Upper lobe of left lung (tissue), 6 donors: ENCODE data around the gene ADGRF4. TPM values are rescaled to one million over a fixed set of nuclear protein-coding genes. Genes with fewer than 3 reads are reported as not detected.

Experiments
- ATAC-seq, 2 donors: fragments of 200-7000 bp; cut with Tn5 transposase; one replicate each; pipeline ENCODE4 v1.9.1; 2022; ENCODE audit warnings: mild to moderate bottlenecking in 2 of 2, moderate library complexity in 2 of 2; ENCODE audit not compliant: low FRiP score in 2 of 2
- DNase-seq, 2 donors: peaks; one replicate each; pipeline ENCODE4 v3.0.0-alpha.2; 2019 to 2020
- H3K27ac ChIP-seq, 4 donors: fragments of 200-600 bp; sonication (generic); one replicate each; pipeline ENCODE4 v1.5.1; 2016 to 2019
- H3K27me3 ChIP-seq, 4 donors: fragments of 200-600 bp; sonication (generic); one replicate each; pipeline ENCODE4 v1.5.1; 2017 to 2019
- H3K36me3 ChIP-seq, 4 donors: fragments of 200-600 bp; sonication (generic); one replicate each; pipeline ENCODE4 v1.5.1; 2016 to 2019
- H3K4me1 ChIP-seq, 4 donors: fragments of 200-600 bp; sonication (generic); one replicate each; pipeline ENCODE4 v1.5.1; 2018 to 2019
- H3K4me3 ChIP-seq, 4 donors: fragments of 200-600 bp; sonication (generic); one replicate each; pipeline ENCODE4 v1.5.1; 2017 to 2019; ENCODE audit warnings: mild to moderate bottlenecking in 2 of 4, moderate library complexity in 1 of 4
- H3K9me3 ChIP-seq, 4 donors: fragments of 200-600 bp; sonication (generic); one replicate each; pipeline ENCODE4 v1.5.1; 2018 to 2019
- CTCF ChIP-seq, 6 experiments: fragments of 450-650 bp in 4 of 6; fragments of 200-600 bp in 2 of 6; sonication (generic) in 2 of 6; IDR thresholded peaks; one replicate each; pipeline ENCODE4 v1.5.1; 2016 to 2019; ENCODE audit warnings: antibody characterized with exemption in 6 of 6
- EP300 ChIP-seq, 4 donors: sonication (generic); formaldehyde crosslinking; IDR thresholded peaks; one replicate each; pipeline ENCODE4 v1.5.1; 2017; ENCODE audit warnings: antibody characterized with exemption in 4 of 4, control low read depth in 2 of 4
- POLR2A ChIP-seq, 4 donors: fragments of 450-650 bp; IDR thresholded peaks; one replicate each; pipeline ENCODE4 v1.5.1; 2016 to 2017; ENCODE audit warnings: antibody characterized with exemption in 4 of 4, mild to moderate bottlenecking in 2 of 4
- POLR2AphosphoS5 ChIP-seq, 2 donors: sonication (generic); formaldehyde crosslinking; IDR thresholded peaks; one replicate each; pipeline ENCODE4 v1.5.1; 2017; ENCODE audit warnings: antibody characterized with exemption in 2 of 2
- WGBS, 2 donors: methylation state at CpG; one replicate each; pipeline ENCODE4 v1.1.5; 2017 to 2018; 5-methylcytosine and 5-hydroxymethylcytosine counted together
- total RNA-seq, 6 donors: library from RNA; depleted of rRNA in 4 of 6; stranded (reverse); fragments of >200 nt in 4 of 6; gene quantifications; one replicate each; pipeline versions ENCODE4 v1.1.0 to v1.2.1, GENCODE V29; 2016 to 2021
- donor health status: DM: no; HTN: no; CAD: no; lungs with moderate emphysema.
- donor health status: DM: no; HTN: yes; CAD: no; lungs with severe emphysema.

The ADGRF4 gene
- total RNA-seq: under 1 TPM in 4 of 6 donors, not detected in 2; 0.15 to 0.20 (median 0.18) TPM

- 82 to 85% methylated on average over 5 of the region's 5 CpGs for WGBS, 2 donors
- H3K4me3 ChIP-seq: no peak within 1 kb of the TSS
Measured at GRCh38 chr6:47698342-47698787, at the start of gene ADGRF4. Gene ADGRF4, plus strand, starts transcription at chr6:47698580. Its CDS starts 8,666 bp downstream, at chr6:47707246.

GRCh38 chr6:47650553-47651432 is 47.6 kb upstream of the ADGRF4 start:
- ATAC-seq (peak in 1 of 2 donors; percentile 12), DNase-seq (no peak)
- Histone ChIP-seq H3K4me3 (no peak overlapping the region), H3K36me3 (no peaks in the 10 kb centered on the region), H3K9me3 (no peaks in the 10 kb centered on the region), H3K4me1 (peaks cover 0 to 7% (median 5%) of the 10 kb centered on the region in 4 donors), H3K27me3 (no peaks in the 10 kb centered on the region), H3K27ac (no peak overlapping the region)
- no peak for TF ChIP-seq CTCF (IDR thresholded peaks at IDR 0.05)
- no peak for TF ChIP-seq EP300 (IDR thresholded peaks at IDR 0.05)
- no peak for TF ChIP-seq POLR2A (IDR thresholded peaks at IDR 0.05)
- TF ChIP-seq POLR2AphosphoS5 (IDR thresholded peaks at IDR 0.05): no peak
- 50 to 55% methylated on average over 3 of the region's 3 CpGs for WGBS, 2 donors

More at GRCh38 chr6:47698342-47698787, at the start of gene ADGRF4:
- Histone ChIP-seq H3K27me3 (no peaks in the 10 kb centered on the region), H3K27ac (no peak within 1 kb of the TSS), H3K4me1 (no peaks in the 10 kb centered on the region), H3K36me3 (no peaks in the 10 kb centered on the region), H3K9me3 (no peaks in the 10 kb centered on the region)
- ATAC-seq (peak; percentile 42), DNase-seq (no peak)
- TF ChIP-seq CTCF (IDR thresholded peaks at IDR 0.05) (no peak), POLR2A (IDR thresholded peaks at IDR 0.05) (no peak)

- no peak for DNase-seq
- ATAC-seq: peak in 1 of 2 donors; percentile 58
- no peaks in the 10 kb centered on the region for H3K9me3 ChIP-seq
- no peaks in the 10 kb centered on the region for H3K27me3 ChIP-seq
- H3K27ac ChIP-seq: no peak overlapping the region
- H3K36me3 ChIP-seq: no peaks in the 10 kb centered on the region
- 24 to 48% methylated on average over 6 of the region's 6 CpGs for WGBS, 2 donors
- H3K4me3 ChIP-seq: no peak overlapping the region
- peaks cover 0 to 7% (median 5%) of the 10 kb centered on the region in 4 donors for H3K4me1 ChIP-seq
- TF ChIP-seq CTCF (IDR thresholded peaks at IDR 0.05) (no peak), POLR2A (IDR thresholded peaks at IDR 0.05) (no peak), EP300 (IDR thresholded peaks at IDR 0.05) (no peak), POLR2AphosphoS5 (IDR thresholded peaks at IDR 0.05) (no peak)
Measured at GRCh38 chr6:47651505-47651944, 46.9 kb upstream of the ADGRF4 start.

- Histone ChIP-seq H3K4me1 (peaks cover 0 to 7% (median 5%) of the 10 kb centered on the region in 4 donors), H3K9me3 (no peaks in the 10 kb centered on the region), H3K4me3 (no peak overlapping the region), H3K36me3 (no peaks in the 10 kb centered on the region), H3K27ac (no peak overlapping the region), H3K27me3 (no peaks in the 10 kb centered on the region)
- 86 to 96% methylated on average over 5 of the region's 5 CpGs for WGBS, 2 donors
- DNase-seq (no peak), ATAC-seq (no peak)
- TF ChIP-seq POLR2A (IDR thresholded peaks at IDR 0.05): no peak
- TF ChIP-seq CTCF (IDR thresholded peaks at IDR 0.05): no peak
- TF ChIP-seq POLR2AphosphoS5 (IDR thresholded peaks at IDR 0.05): no peak
- no peak for TF ChIP-seq EP300 (IDR thresholded peaks at IDR 0.05)
Measured at GRCh38 chr6:47653706-47654105, 44.7 kb upstream of the ADGRF4 start.
